ENCODE results near the gene MSLN. TPM values are rescaled to one million over a fixed set of nuclear protein-coding genes. Genes with fewer than 3 reads are reported as not detected.

The MSLN gene
- total RNA-seq, 3 donors from 2014 or later (not counting 1 experiment from before 2014, with no cell fraction given): not detected

DNA sequence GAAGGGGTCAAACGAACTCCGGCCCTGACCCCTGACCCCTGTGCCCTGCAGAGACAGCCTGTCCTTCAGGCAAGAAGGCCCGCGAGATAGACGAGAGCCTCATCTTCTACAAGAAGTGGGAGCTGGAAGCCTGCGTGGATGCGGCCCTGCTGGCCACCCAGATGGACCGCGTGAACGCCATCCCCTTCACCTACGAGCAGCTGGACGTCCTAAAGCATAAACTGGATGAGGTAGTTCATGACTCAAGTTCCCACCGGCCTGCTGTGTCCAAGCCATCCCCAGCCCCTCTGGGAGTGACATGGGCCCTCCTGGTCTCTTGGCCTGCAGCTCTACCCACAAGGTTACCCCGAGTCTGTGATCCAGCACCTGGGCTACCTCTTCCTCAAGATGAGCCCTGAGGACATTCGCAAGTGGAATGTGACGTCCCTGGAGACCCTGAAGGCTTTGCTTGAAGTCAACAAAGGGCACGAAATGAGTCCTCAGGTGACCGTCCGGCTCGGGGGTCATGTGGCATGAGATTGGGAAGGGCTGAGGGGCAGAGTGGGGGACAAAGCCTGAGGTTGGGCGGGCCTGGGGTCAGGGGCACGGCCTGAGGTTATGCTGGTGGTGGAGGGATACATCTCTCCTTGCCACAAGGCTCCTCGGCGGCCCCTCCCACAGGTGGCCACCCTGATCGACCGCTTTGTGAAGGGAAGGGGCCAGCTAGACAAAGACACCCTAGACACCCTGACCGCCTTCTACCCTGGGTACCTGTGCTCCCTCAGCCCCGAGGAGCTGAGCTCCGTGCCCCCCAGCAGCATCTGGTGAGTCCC lies 5.7 kb downstream of the MSLN start:
- DNase-seq: no peak
- Histone ChIP-seq H3K4me3 (ENCODE audit: low read length) (no peak overlapping the region), H3K4me1 (ENCODE audit: control insufficient read depth, insufficient read depth, low read length) (no peaks in the 10 kb centered on the region), H3K9me3 (ENCODE audit: control insufficient read depth, insufficient read depth, low read length) (no peaks in the 10 kb centered on the region), H3K27ac (ENCODE audit: low read length) (no peak overlapping the region), H3K27me3 (ENCODE audit: control insufficient read depth, insufficient read depth, low read length) (no peaks in the 10 kb centered on the region), H3K36me3 (ENCODE audit: control insufficient read depth, insufficient read depth, low read length) (no peaks in the 10 kb centered on the region)
- Mint-ChIP-seq H3K27me3 (ENCODE audit: low read depth in 2 of 2) (no peaks in the 10 kb centered on the region), H3K36me3 (no peaks in the 10 kb centered on the region), H3K4me1 (no peaks in the 10 kb centered on the region), H3K4me3 (no peak overlapping the region), H3K27ac (no peak overlapping the region), H3K9me3 (no peaks in the 10 kb centered on the region)
- WGBS (ENCODE audit: insufficient coverage): 91% methylated on average over 29 of the region's 29 CpGs
- intact Hi-C loops (cut with micrococcal nuclease): no loop called here
- TF ChIP-seq, protein P1, sequence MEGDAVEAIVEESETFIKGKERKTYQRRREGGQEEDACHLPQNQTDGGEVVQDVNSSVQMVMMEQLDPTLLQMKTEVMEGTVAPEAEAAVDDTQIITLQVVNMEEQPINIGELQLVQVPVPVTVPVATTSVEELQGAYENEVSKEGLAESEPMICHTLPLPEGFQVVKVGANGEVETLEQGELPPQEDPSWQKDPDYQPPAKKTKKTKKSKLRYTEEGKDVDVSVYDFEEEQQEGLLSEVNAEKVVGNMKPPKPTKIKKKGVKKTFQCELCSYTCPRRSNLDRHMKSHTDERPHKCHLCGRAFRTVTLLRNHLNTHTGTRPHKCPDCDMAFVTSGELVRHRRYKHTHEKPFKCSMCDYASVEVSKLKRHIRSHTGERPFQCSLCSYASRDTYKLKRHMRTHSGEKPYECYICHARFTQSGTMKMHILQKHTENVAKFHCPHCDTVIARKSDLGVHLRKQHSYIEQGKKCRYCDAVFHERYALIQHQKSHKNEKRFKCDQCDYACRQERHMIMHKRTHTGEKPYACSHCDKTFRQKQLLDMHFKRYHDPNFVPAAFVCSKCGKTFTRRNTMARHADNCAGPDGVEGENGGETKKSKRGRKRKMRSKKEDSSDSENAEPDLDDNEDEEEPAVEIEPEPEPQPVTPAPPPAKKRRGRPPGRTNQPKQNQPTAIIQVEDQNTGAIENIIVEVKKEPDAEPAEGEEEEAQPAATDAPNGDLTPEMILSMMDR (IDR thresholded peaks at IDR 0.05): no peak
- no peak for ATAC-seq

DNA sequence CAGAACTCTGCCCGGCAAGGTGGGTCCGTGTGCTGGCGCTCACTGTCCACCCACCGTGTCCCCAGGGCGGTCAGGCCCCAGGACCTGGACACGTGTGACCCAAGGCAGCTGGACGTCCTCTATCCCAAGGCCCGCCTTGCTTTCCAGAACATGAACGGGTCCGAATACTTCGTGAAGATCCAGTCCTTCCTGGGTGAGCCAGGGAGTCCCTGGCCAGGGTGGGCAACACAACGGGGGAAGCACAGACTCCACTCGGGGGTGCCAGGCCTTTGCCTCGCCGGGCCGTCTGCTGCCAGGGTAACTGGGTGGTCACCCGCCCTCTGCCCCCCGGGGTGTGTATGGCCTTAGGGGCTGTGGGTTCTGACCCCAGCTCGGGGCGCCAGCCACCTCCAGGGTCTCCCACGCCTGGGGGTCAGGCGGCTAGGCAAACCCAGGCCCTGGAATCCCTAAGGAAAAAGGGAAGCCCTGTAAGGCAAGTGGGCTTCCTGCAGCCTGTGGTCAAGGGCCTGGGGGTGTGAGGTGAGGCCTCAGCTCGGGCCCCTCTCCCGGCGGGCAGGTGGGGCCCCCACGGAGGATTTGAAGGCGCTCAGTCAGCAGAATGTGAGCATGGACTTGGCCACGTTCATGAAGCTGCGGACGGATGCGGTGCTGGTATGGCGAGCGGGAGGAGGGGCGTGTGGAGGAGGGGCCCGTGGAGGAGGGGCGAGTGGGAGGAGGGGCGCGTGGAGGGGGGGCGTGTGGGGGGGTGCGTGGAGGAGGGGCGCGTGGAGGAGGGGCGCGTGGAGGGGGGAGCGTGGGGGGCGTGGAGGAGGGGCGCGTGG lies 6.5 kb downstream of the MSLN start:
- ATAC-seq: no peak
- no peaks in the 10 kb centered on the region for H3K4me1 Mint-ChIP-seq
- H3K27me3 Mint-ChIP-seq (ENCODE audit: low read depth in 2 of 2): no peaks in the 10 kb centered on the region
- H3K36me3 ChIP-seq (ENCODE audit: control insufficient read depth, insufficient read depth, low read length): no peaks in the 10 kb centered on the region
- no peaks in the 10 kb centered on the region for H3K27me3 ChIP-seq (ENCODE audit: control insufficient read depth, insufficient read depth, low read length)
- no peak overlapping the region for H3K27ac ChIP-seq (ENCODE audit: low read length)
- H3K4me3 ChIP-seq (ENCODE audit: low read length): no peak overlapping the region
- intact Hi-C loops (cut with micrococcal nuclease): no loop called here
- no peak overlapping the region for H3K4me3 Mint-ChIP-seq
- DNase-seq: no peak
- WGBS (ENCODE audit: insufficient coverage): 78% methylated on average over 33 of the region's 48 CpGs
- no peaks in the 10 kb centered on the region for H3K9me3 Mint-ChIP-seq
- H3K36me3 Mint-ChIP-seq: no peaks in the 10 kb centered on the region
- TF ChIP-seq, protein P1 (IDR thresholded peaks at IDR 0.05): no peak
- H3K9me3 ChIP-seq (ENCODE audit: control insufficient read depth, insufficient read depth, low read length): no peaks in the 10 kb centered on the region
- no peak overlapping the region for H3K27ac Mint-ChIP-seq
- H3K4me1 ChIP-seq (ENCODE audit: control insufficient read depth, insufficient read depth, low read length): no peaks in the 10 kb centered on the region

DNA sequence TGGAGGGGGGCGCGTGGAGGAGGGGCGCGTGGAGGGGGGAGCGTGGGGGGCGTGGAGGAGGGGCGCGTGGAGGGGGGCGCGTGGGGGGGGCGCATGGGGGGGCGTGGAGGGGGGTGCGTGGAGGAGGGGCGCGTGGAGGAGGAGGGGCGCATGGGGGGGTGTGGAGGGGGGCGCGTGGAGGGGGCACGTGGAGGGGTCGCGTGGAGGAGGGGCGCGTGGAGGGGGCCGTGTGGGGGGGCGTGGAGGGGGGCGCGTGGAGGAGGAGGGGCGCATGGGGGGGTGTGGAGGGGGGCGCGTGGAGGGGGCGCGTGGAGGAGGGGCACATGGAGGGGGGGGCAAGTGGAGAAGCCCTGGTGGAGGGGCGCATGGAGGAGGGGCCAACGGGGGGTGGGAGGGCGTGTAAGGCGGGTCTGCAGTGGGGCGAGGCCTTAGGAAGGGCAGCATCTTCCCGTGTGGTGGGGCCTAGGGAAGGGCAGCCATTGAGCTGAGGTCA lies 7.3 kb downstream of the MSLN start:
- Histone ChIP-seq H3K36me3 (ENCODE audit: control insufficient read depth, insufficient read depth, low read length) (no peaks in the 10 kb centered on the region), H3K9me3 (ENCODE audit: control insufficient read depth, insufficient read depth, low read length) (no peaks in the 10 kb centered on the region), H3K4me3 (ENCODE audit: low read length) (no peak overlapping the region), H3K4me1 (ENCODE audit: control insufficient read depth, insufficient read depth, low read length) (no peaks in the 10 kb centered on the region), H3K27me3 (ENCODE audit: control insufficient read depth, insufficient read depth, low read length) (no peaks in the 10 kb centered on the region), H3K27ac (ENCODE audit: low read length) (no peak overlapping the region)
- no peak for DNase-seq
- no peaks in the 10 kb centered on the region for H3K9me3 Mint-ChIP-seq
- 65% methylated on average over 8 of the region's 38 CpGs for WGBS (ENCODE audit: insufficient coverage)
- H3K27ac Mint-ChIP-seq: no peak overlapping the region
- intact Hi-C loops (cut with micrococcal nuclease): no loop called here
- no peaks in the 10 kb centered on the region for H3K27me3 Mint-ChIP-seq (ENCODE audit: low read depth in 2 of 2)
- no peak for ATAC-seq
- no peaks in the 10 kb centered on the region for H3K4me1 Mint-ChIP-seq
- TF ChIP-seq, protein P1 (IDR thresholded peaks at IDR 0.05): no peak
- no peaks in the 10 kb centered on the region for H3K36me3 Mint-ChIP-seq
- no peak overlapping the region for H3K4me3 Mint-ChIP-seq
